Thoracic aorta (tissue), 2 donors: ENCODE results near the gene SMIM12. TPM values are rescaled to one million over a fixed set of nuclear protein-coding genes. Genes with fewer than 3 reads are reported as not detected.

Source experiments
- ATAC-seq: fragments of 150-250 bp; one replicate; pipeline ENCODE4 v1.8.0; 2017; ENCODE audit warnings: low read depth; ENCODE audit not compliant: insufficient number of reproducible peaks, low FRiP score
- DNase-seq: peaks from one replicate; pipeline ENCODE4 v3.0.0-alpha.2; 2020; ENCODE audit warnings: low spot score
- H3K27ac ChIP-seq, 2 donors: fragments of 200-600 bp; sonication (generic); 1 replicate in 1 of 2; 2 replicates in 1 of 2; pipeline ENCODE4 v1.5.1; 2016; ENCODE audit warnings: mild to moderate bottlenecking in 2 of 2, moderate library complexity in 2 of 2
- H3K27me3 ChIP-seq: fragments of 200-600 bp; sonication (generic); replicated peaks from 2 replicates; pipeline ENCODE4 v1.6.0; 2016; ENCODE audit warnings: mild to moderate bottlenecking; ENCODE audit not compliant: insufficient read depth
- H3K36me3 ChIP-seq: fragments of 200-600 bp; sonication (generic); one replicate; pipeline ENCODE4 v1.5.1; 2016
- H3K4me1 ChIP-seq, 2 donors: fragments of 200-600 bp; sonication (generic); 1 replicate in 1 of 2; 2 replicates in 1 of 2; pipeline versions ENCODE4 v1.5.1 to v1.6.0; 2016; ENCODE audit warnings: low read depth in 2 of 2, mild to moderate bottlenecking in 1 of 2; ENCODE audit not compliant: control insufficient read depth in 1 of 2
- H3K4me3 ChIP-seq: fragments of 200-600 bp; sonication (generic); 2 replicates; pipeline ENCODE4 v1.5.1; 2016; ENCODE audit warnings: mild to moderate bottlenecking
- H3K9me3 ChIP-seq: fragments of 200-600 bp; sonication (generic); 2 replicates; pipeline ENCODE4 v1.5.1; 2016
- CTCF ChIP-seq: fragments of 200-600 bp; sonication (generic); IDR thresholded peaks from one replicate; pipeline ENCODE4 v1.5.1; 2019; ENCODE audit warnings: antibody characterized with exemption
- total RNA-seq, 2 donors: library from RNA; depleted of rRNA; stranded (reverse); fragments of >200 nt; gene quantifications; one replicate each; pipeline versions ENCODE4 v1.1.0 to v1.2.3, GENCODE V29; 2016

Gene SMIM12
- total RNA-seq, 2 donors from 2014 or later = 30.1 to 33.5 TPM

DNA sequence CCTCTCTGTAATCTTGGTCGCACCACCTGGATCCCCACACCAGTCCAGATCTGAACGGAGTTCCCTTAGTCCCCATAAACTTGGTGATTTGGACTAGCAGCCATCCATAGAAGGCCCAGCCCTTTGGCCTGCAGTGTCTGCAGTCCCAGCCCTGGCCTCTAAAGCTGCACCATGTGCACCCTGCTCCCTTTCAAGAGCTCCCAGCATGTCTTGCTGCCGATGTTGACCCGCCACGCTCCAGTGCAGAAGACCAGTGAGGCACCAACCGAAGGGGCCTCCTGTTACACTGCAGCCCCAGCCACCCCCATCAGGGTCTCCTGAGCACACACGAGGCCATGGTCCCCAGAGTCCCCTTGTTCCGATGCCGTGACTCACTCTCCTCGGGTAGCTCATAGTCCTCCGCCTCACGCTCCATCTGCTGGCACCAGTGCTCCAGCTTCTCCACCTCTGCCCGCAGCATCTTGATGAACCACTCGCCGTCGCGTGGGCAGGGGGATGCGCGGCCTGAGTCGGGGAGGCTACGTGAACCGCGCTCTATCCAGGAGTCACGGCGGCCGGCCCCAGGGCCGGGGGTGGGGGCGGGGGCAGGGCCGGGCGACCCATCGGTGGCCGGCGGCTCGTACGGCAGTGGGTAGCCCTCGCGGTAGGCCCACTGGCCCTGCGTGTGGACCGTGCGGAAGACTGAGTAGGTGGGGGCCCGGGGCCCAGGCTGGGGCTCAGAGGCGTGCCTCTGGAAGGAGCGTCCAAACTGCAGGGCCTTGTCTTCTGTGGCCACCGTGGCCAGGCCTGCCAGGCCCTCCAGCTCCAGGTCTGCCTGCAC, 8.9 kb upstream of the SMIM12 start:
- H3K27ac ChIP-seq = no peak overlapping the region

GRCh38 chr1:34867415-34867814, 7.9 kb upstream of the SMIM12 start:
- Histone ChIP-seq H3K4me3 (no peak overlapping the region), H3K4me1 (peaks cover 6 to 9% of the 10 kb centered on the region in 2 donors), H3K27me3 (no peaks in the 10 kb centered on the region), H3K27ac (no peak overlapping the region), H3K36me3 (no peaks in the 10 kb centered on the region), H3K9me3 (no peaks in the 10 kb centered on the region)
- DNase-seq (no peak), ATAC-seq (no peak)
- TF ChIP-seq CTCF = no peak

More for the DNA sequence above, 8.9 kb upstream of the SMIM12 start:
- H3K9me3 ChIP-seq = no peaks in the 10 kb centered on the region
- DNase-seq = no peak
- no peak overlapping the region for H3K4me3 ChIP-seq
- no peak for TF ChIP-seq CTCF
- no peak for ATAC-seq
- H3K27me3 ChIP-seq = no peaks in the 10 kb centered on the region
- H3K4me1 ChIP-seq = peaks cover 6 to 9% of the 10 kb centered on the region in 2 donors
- no peaks in the 10 kb centered on the region for H3K36me3 ChIP-seq

GRCh38 chr1:34866762-34867109, 7.2 kb upstream of the SMIM12 start:
- Histone ChIP-seq H3K4me3 (peak overlapping the region; percentile 80), H3K27me3 (no peaks in the 10 kb centered on the region), H3K4me1 (peaks cover 6 to 9% of the 10 kb centered on the region in 2 donors), H3K9me3 (no peaks in the 10 kb centered on the region), H3K36me3 (no peaks in the 10 kb centered on the region), H3K27ac (peak overlapping the region in 1 of 2 donors; percentile 62)
- no peak for TF ChIP-seq CTCF
- DNase-seq (no peak), ATAC-seq (no peak)

DNA sequence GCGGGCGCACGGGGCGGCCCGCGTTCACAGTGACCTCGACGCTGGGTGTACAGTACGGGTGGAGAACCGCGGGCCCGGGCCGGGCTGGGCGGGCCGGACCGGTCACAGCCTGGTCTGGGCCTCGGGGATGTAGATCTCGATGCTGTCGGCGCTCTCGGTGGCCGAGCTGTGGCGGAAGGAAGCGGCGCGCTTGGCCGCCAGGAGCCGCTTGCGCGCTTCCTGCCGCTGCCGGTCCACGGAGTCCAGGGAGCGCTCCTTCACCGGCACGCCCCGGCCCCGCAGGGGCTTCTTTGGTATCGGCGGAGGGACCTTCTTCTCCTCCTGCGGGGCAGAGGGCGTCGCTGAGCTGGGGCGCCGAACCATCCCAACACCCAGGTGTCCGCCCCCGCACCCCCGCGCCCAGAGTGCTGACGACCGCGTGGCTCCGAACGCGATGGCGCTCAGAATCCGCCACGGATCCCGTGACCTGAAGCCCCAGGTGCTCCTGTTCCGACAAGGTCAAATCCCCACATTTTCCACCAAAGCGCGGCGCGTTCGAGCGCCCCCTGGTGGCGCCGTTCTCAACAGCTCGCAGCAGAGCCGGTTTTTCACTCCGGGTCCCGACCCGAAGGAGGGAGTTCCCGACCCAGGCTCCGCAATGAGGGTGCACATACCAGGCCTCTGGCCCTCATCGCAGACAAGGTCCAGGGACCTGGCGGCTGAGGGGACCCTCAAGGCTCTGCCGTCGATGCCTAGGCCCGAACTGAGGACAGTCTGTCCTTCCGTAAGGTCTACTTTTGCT, 6.6 kb upstream of the SMIM12 start:
- ATAC-seq = peak; percentile 96
- TF ChIP-seq CTCF = peak; percentile 98
- peak; percentile 54 for DNase-seq

GRCh38 chr1:34865573-34865972, 6.0 kb upstream of the SMIM12 start:
- Histone ChIP-seq H3K36me3 (no peaks in the 10 kb centered on the region), H3K9me3 (no peaks in the 10 kb centered on the region), H3K4me1 (peaks cover 6 to 9% of the 10 kb centered on the region in 2 donors), H3K27ac (peak overlapping the region in 1 of 2 donors; percentile 52), H3K27me3 (no peaks in the 10 kb centered on the region), H3K4me3 (peak overlapping the region; percentile 80)
- TF ChIP-seq CTCF = no peak
- ATAC-seq (no peak), DNase-seq (no peak)

More for the DNA sequence above, 6.6 kb upstream of the SMIM12 start:
- Histone ChIP-seq H3K27ac (peak overlapping the region; percentile 52 to 62), H3K4me3 (peak overlapping the region; percentile 80), H3K9me3 (no peaks in the 10 kb centered on the region), H3K27me3 (no peaks in the 10 kb centered on the region), H3K36me3 (no peaks in the 10 kb centered on the region), H3K4me1 (peaks cover 6 to 9% of the 10 kb centered on the region in 2 donors)
